Transverse colon (tissue), 4 donors: ENCODE measurements around the gene MUCL3. TPM values are rescaled to one million over a fixed set of nuclear protein-coding genes. Genes with fewer than 3 reads are reported as not detected.

Source experiments
- DNase-seq: peaks from one replicate; pipeline ENCODE4 v3.0.0-alpha.2; 2019
- H3K27ac ChIP-seq, 4 donors: fragments of 200-600 bp; sonication (generic); 2 replicates each; pipeline ENCODE4 v1.5.1; 2016 to 2018; ENCODE audit warnings: inconsistent platforms in 4 of 4
- H3K27me3 ChIP-seq: fragments of 200-600 bp; sonication (generic); 2 replicates; pipeline ENCODE4 v1.5.1; 2017; ENCODE audit warnings: inconsistent platforms
- H3K36me3 ChIP-seq, 4 donors: fragments of 200-600 bp; sonication (generic); 2 replicates each; pipeline ENCODE4 v1.5.1; 2017 to 2019; ENCODE audit warnings: inconsistent platforms in 4 of 4
- H3K4me1 ChIP-seq, 4 donors: fragments of 200-600 bp; sonication (generic); 2 replicates each; pipeline ENCODE4 v1.5.1; 2017 to 2020; ENCODE audit warnings: inconsistent platforms in 4 of 4
- H3K4me3 ChIP-seq, 4 donors: fragments of 200-600 bp; sonication (generic); 1 replicate in 1 of 4; 2 replicates in 3 of 4; pipeline versions ENCODE4 v1.5.1 to v1.6.1; 2017 to 2019; ENCODE audit warnings: inconsistent platforms in 4 of 4
- H3K9me3 ChIP-seq, 2 donors: fragments of 200-600 bp; sonication (generic); 2 replicates each; pipeline ENCODE4 v1.5.1; 2017 to 2019; ENCODE audit warnings: inconsistent platforms in 2 of 2
- CTCF ChIP-seq, 5 experiments: fragments of 200-600 bp in 3 of 5; fragments of 450-650 bp in 2 of 5; sonication (generic) in 3 of 5; IDR thresholded peaks; 1 replicate in 2 of 5; 2 replicates in 3 of 5; pipeline ENCODE4 v1.5.1; 2016 to 2017; ENCODE audit warnings: antibody characterized with exemption in 5 of 5, inconsistent platforms in 3 of 5, mild to moderate bottlenecking in 2 of 5, moderate library complexity in 1 of 5
- EP300 ChIP-seq: sonication (generic); formaldehyde crosslinking; IDR thresholded peaks from one replicate; pipeline ENCODE4 v1.6.1; 2017; ENCODE audit warnings: antibody characterized with exemption, low read depth
- POLR2A ChIP-seq: fragments of 450-650 bp; IDR thresholded peaks from one replicate; pipeline ENCODE4 v1.6.1; 2016; ENCODE audit warnings: antibody characterized with exemption, mild to moderate bottlenecking, moderate library complexity
- POLR2AphosphoS5 ChIP-seq, 3 donors: sonication (generic); formaldehyde crosslinking; IDR thresholded peaks; one replicate each; pipeline ENCODE4 v1.6.1; 2016; ENCODE audit warnings: antibody characterized with exemption in 3 of 3
- WGBS, 2 donors: methylation state at CpG; one replicate each; pipeline ENCODE4 v1.1.5; 2018; ENCODE audit warnings: low coverage in 1 of 2; 5-methylcytosine and 5-hydroxymethylcytosine counted together
- in situ Hi-C, 4 donors: fragments of 200-750 bp; cut with MboI; loops; one replicate each; pipeline versions ENCODE4 v1.15.0 to v1.15.1; 2017; ENCODE audit warnings: low sequenced_read_pairs in 3 of 4, low pct_ligation_motif_present in 1 of 4, low pct_unique_long_range_greater_than_20kb in 1 of 4
- intact Hi-C: fragments of 100-400 bp; cut with DNase I; formaldehyde crosslinking; loops from one replicate; pipeline ENCODE4 v1.15.1; 2023; ENCODE audit warnings: low total_unique reads
- total RNA-seq, 4 donors: library from RNA; depleted of rRNA; stranded (reverse); fragments of >200 nt; gene quantifications; one replicate each; pipeline ENCODE4 v1.1.0, GENCODE V29; 2016

Gene MUCL3
- total RNA-seq, 4 donors from 2014 or later: 0.16 to 0.41 TPM; not detected in 2

- Histone ChIP-seq H3K4me3 (peak overlapping the region in 3 of 4 donors; percentile 14 to 51 (median 42)), H3K27ac (peak overlapping the region in 1 of 4 donors; percentile 24)
- intact Hi-C loops: no loop called here
These were observed 14.0 kb downstream of the MUCL3 start for GRCh38 chr6:30954631-30955366.

GRCh38 chr6:30955367-30956042, 14.7 kb downstream of the MUCL3 start:
- H3K4me1 ChIP-seq: peaks cover 0 to 16% (median 12%) of the 10 kb centered on the region in 4 donors
- H3K36me3 ChIP-seq: no peaks in the 10 kb centered on the region
- H3K27me3 ChIP-seq: peaks cover 87% of the 10 kb centered on the region
- H3K4me3 ChIP-seq: peak overlapping the region; percentile 5 to 51 (median 28)
- no peaks in the 10 kb centered on the region for H3K9me3 ChIP-seq
- in situ Hi-C loops (no loop called here), intact Hi-C loops (no loop called here)
- DNase-seq: peak; percentile 68
- no peak for TF ChIP-seq EP300
- TF ChIP-seq POLR2A: no peak
- TF ChIP-seq POLR2AphosphoS5 (IDR thresholded peaks at IDR 0.05): peak in 1 of 3 donors; percentile 9
- no peak for TF ChIP-seq CTCF (IDR thresholded peaks at IDR 0.05)
- peak overlapping the region in 2 of 4 donors; percentile 9 to 24 for H3K27ac ChIP-seq
- WGBS, 2 donors: 5 to 33% methylated on average over 6 to 42 of the region's 46 CpGs

More at GRCh38 chr6:30954631-30955366, 14.0 kb downstream of the MUCL3 start:
- in situ Hi-C loops: no loop called here
- DNase-seq: no peak
- Histone ChIP-seq H3K4me1 (peaks cover 0 to 16% (median 12%) of the 10 kb centered on the region in 4 donors), H3K9me3 (no peaks in the 10 kb centered on the region), H3K36me3 (no peaks in the 10 kb centered on the region), H3K27me3 (peaks cover 84% of the 10 kb centered on the region)
- 54 to 60% methylated on average over 2 to 9 of the region's 9 CpGs for WGBS, 2 donors
- TF ChIP-seq POLR2AphosphoS5 (IDR thresholded peaks at IDR 0.05): no peak
- TF ChIP-seq EP300: no peak
- TF ChIP-seq CTCF (IDR thresholded peaks at IDR 0.05): no peak
- TF ChIP-seq POLR2A: no peak

GRCh38 chr6:30957716-30958115, 16.9 kb downstream of the MUCL3 start:
- Histone ChIP-seq H3K36me3 (no peaks in the 10 kb centered on the region), H3K4me3 (no peak overlapping the region), H3K27ac (no peak overlapping the region), H3K4me1 (peaks cover 0 to 16% (median 12%) of the 10 kb centered on the region in 4 donors), H3K9me3 (no peaks in the 10 kb centered on the region), H3K27me3 (peaks cover 76% of the 10 kb centered on the region)
- intact Hi-C loops (no loop called here), in situ Hi-C loops (no loop called here)
- WGBS, 2 donors: 58 to 71% methylated on average over 2 of the region's 2 CpGs
- no peak for TF ChIP-seq CTCF (IDR thresholded peaks at IDR 0.05)
- TF ChIP-seq POLR2A: no peak
- no peak for TF ChIP-seq POLR2AphosphoS5 (IDR thresholded peaks at IDR 0.05)
- TF ChIP-seq EP300: no peak
- DNase-seq: no peak

- TF ChIP-seq POLR2A (no peak), EP300 (no peak), POLR2AphosphoS5 (IDR thresholded peaks at IDR 0.05) (no peak)
- WGBS, 2 donors: 67 to 73% methylated on average over 9 of the region's 9 CpGs
- H3K27me3 ChIP-seq: peaks cover 49% of the 10 kb centered on the region
- DNase-seq: no peak
- H3K36me3 ChIP-seq: no peaks in the 10 kb centered on the region
- no peaks in the 10 kb centered on the region for H3K9me3 ChIP-seq
- in situ Hi-C loops: no loop called here
- intact Hi-C loops: no loop called here
- H3K27ac ChIP-seq: no peak overlapping the region
- peaks cover 0 to 4% (median 2%) of the 10 kb centered on the region in 4 donors for H3K4me1 ChIP-seq
- no peak overlapping the region for H3K4me3 ChIP-seq
These were observed 20.3 kb downstream of the MUCL3 start for GRCh38 chr6:30960907-30961673.
